NT2/D1 (cell line): ENCODE measurements around the gene AKAP6.

ENCODE experiments used
- SUZ12 ChIP-seq: IDR thresholded peaks from 2 replicates; pipeline ENCODE4 v1.6.1; 2011; ENCODE audit not compliant: insufficient read length, insufficient read depth; ENCODE audit errors: extremely low read depth
- YY1 ChIP-seq: IDR thresholded peaks from 2 replicates; pipeline ENCODE4 v1.6.1; 2011; ENCODE audit not compliant: insufficient read length, insufficient read depth
- ZNF274 ChIP-seq: IDR thresholded peaks from 2 replicates; pipeline ENCODE4 v1.6.1; 2011; ENCODE audit warnings: mild to moderate bottlenecking, low read depth, low read length

DNA sequence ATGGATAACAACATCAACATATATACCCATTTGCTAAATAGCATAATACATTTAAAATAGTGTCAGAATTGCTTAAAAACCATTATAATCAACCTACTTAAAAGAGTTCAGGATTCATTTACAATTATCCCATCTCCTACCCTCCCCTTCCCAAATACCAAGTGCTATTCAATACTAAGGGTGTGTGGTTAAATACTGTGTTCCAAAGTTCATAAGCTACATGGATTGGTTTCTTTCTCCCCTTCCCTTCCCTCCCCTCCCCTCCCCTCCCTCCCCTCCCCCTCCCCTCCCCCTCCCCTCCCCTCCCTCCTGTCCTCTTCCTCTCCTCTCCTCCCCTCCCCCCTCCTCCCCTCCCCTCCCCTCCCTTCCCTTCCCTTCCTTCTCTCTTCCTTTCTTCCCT, 512.6 kb downstream of the AKAP6 start:
- TF ChIP-seq YY1, result no peak
- TF ChIP-seq SUZ12, result no peak
- no peak for TF ChIP-seq ZNF274
